ENCODE results near the gene GRP.

Gene GRP

DNA sequence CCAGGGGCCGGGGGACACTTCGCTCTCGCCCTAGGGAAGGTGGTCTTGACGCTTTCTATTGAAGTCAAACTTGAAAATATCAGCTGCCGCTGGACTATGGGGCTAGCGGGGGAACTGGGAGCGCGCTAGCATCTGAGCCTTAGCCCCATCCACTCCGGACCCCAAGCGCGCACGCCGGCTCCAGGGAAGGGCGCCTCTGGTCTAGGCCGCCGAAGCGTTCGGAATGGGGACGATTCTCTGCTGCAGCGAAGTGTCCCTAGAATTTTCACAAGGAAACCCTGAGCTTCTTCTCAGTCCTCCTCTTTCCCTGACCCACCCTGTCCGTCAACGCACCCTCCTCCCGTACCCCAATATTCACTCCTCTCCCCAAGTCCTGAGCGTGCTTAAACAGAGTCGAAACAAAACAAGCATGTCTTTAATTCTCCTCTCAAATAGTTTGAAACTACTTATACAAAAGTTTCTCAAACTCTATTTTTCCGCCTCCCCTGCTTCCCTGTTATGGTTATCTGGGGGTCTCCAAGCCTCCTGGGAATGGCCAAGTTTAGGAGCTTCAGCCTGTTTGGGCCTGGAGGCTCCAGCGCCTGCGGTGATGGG lies 48.3 kb downstream of the GRP start:
- no peak for DNase-seq

DNA sequence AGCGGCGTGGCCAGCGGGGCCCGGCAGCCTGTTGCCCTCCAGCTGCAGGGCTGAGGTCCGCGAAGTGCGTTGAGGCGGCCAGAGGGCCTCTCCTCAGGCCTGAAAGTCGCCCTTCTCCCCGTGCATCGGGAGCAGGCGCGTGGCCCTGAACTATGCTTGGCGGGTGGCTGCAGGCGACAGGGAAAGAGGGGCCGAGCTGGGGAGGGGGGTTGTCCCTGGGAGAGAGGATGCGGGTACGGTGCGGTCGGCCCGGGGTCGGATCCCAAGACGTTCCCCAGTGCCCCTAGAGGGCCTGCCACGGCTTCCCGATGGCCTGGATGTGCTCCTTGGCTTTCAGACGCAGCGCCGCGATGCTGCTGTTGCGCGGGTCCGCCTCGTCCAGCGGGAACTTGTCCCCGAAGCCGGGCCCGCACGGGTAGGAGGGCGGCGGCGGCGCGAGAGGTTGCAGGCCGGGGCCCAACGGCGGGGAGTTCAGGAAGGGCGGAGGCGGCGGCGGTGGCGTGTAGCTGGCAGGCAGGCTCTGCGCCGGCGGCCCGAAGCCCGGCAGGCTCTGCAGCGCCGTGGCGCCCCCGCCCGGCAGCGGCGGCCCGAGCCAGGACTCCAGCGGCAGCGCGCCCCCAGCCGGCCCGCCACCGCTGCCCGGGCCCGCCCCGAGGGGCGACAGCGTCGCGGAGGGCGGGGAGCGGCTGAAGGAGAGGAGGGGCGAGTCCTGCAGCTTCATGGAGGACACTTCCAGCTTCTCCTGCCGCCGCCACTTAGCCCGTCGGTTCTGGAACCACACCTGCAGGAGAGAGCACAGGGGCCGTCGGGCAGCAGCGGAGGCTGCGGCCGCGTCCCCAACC lies 49.0 kb downstream of the GRP start:
- DNase-seq, result peak; percentile 60

DNA sequence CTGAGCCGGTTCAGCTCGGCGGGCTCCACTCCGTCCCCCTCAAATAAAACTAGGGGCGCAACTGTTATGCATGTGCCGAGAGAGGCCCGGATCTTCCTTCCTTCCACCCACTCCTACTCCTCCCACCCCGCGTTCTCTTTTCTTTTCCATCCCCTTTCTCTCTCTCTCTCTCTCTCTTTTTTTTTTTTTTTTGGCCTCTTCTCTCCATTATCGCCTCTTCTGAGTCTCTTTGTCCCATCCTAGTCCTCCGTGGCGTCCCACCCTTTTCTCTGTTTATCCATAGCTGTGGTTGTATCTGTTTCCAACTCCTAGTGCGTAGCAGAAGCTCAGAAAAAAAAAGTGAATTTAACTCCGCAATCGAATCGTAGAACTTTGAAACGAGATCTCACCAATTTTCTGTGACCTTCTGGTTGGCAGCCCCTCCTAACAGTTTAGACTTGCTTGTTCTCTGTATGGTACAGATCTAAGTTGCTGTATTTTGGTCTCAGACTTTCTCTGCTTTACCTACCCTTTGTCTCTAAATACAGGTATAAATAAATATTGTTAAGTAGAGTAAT lies 49.7 kb downstream of the GRP start:
- DNase-seq, result no peak

DNA sequence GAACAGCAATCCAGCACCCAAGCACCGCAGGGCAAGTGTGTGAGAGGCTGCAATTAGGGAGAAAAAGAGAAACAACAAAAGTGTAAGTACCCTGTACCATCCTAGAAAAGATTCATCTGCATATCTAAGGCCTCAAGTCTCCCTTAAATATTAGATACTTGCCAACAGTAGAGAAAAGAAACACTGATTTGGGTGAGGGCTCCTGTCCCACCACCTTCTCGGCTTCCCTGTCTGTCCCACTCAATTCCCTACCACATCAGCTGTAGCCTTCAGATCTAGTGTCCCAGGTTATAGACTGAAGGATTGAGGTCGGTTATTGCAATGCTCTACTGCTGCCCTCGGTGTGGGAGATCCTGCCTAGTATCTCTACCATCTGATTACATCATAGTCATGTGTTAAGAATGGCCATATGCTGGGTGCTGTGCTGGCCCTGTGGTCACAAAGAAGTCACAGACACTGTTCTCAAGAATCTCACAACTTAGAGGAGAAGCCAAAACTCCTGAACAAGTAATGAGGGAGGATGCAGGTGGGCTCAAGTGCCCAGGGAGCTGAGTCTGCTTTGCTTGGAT lies 50.8 kb downstream of the GRP start:
- DNase-seq, result no peak

DNA sequence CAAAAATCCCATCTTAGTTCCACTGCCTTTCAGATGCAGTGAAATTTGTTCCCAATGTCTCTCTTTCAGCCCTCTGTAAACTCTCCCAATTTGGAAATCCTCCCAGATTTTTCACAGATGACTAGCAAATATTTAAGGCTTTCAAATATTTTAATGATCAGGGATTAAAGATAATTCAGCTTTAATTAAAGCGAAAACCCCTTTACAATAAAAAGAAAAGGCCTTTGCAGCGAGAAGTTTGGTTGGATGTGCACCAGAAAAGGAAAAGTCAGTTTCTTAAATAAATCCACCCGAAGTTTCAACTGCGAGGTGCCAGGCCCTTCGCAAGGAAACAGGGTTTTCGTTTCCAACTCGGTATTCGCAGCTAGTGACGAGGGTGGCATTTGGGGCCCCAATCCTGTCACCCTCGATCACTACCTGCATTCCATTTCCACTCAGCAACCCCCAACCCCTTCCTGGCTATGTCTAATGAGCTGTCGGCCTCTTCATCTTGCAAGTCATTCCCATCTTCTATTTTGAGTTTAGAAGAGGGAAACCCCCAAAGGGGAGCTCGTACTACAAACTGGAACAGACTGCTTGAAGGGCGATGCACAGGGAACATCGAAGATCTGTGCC lies 51.8 kb downstream of the GRP start:
- no peak for DNase-seq

DNA sequence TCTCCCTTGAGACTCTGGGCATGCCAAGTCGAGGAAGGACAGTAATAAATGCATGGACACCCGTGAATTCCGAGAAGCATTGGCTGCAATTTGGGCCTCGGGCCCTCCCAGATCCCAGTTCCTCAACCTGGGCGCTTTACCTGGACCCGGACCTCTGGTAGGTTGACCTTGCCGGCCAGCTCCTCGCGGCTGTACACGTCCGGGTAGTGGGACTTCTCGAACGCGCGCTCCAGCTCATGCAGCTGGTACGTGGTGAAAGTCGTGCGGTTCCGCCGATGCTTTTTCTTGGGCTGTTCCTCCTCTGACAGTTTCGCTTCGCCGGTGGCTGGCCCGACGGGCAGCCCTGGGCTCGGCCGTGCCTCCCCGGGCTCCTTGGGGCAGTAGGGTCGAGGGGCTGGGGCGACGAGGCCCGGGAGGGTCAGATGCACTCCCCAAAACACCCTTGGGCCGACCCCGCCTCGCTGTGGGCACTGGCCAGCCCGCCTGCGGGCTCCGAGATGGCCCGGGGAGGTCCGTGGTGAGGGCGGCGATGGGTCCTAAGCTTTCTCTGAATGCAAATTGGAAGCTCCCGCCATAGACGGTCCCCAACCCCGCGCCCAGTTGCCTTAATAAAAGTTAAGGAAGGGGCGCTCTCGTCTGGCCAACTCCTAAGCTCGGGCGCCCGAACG lies 52.4 kb downstream of the GRP start:
- DNase-seq, result no peak

DNA sequence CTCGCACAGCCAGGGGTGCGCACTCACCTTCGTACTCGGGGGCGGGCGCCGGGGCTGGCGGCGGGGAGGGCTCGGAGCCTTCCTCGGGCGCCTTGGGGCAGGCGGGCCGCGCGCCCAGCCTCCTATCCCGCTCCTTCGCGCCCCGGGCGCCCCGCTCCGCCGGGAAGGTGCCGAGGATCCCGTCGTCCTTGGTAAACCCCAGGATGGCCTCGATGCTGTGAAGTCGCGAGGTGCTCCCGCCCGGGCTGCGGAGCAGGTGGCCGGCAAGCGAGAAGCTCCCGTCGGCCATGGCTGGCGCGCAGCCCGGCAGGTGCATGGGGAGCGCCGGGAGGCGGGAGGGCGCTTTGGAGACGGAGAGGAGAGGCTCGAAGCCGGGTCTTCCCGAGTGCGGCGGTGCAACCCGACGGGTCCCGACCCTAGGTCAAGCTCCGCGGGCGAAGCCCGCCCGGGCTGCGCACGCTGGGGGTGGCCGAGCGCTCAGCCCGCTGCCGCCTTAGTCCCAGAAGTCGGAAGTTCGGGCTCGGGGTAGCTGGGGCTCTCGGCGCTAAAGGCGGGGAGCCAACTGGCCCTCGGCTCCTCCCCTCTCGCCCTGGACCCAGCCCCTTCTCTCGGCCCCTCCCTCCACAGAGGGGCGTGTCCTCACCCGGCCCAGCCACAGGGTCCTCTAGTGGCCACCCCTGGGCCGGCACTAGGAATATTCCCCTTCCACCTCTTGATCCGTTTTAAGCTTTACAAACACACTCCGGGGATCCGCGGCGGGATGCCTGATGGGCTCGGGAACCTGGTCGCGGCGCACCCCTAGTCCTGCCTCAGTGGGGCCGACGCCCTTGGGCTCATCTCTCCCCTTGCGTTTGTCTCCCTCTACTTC lies 53.2 kb downstream of the GRP start, which contains the start of gene RAX:
RAX (minus strand) TSS at position 564 of the 868 bp plus-strand sequence; CDS start at position 316, 248 bp downstream.
- no peak for DNase-seq

DNA sequence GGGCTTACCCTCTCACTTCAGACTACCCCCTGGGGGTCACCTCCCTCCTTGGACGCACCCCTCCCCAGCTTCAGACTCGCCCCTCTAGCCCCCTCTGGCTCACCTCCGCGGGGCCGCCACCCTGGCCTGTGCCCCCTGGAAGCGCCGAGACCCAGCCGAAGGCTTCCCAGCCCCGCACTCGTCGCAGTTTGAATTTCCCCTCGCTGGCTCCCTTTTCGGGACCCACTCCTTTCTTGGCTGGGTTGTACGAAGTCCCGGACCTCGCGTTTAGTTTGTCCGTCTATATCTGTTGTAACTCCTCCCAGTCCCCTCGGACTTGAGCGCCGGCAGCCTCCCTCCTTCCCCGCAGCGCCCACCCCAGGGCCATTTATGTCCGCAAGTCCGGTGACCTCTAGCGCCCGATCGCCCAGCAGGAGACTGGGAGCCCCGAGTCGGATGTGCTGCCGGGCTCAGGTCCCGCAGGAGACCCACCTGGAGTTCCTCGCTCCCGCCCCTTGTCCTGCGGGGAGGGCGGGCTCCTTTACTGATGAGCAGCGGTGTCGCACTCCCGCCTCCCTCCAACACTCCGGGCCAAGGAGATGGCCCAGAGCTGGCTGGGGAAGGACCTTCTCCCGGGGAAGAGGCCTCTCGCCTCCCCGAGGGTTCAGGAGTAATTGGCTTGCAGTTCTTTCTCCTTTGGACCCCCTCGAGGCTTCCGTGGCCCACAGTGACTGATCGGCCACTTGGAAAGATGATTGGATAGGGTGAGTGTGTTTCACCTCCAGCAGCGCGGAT lies 54.0 kb downstream of the GRP start:
- no peak for DNase-seq

DNA sequence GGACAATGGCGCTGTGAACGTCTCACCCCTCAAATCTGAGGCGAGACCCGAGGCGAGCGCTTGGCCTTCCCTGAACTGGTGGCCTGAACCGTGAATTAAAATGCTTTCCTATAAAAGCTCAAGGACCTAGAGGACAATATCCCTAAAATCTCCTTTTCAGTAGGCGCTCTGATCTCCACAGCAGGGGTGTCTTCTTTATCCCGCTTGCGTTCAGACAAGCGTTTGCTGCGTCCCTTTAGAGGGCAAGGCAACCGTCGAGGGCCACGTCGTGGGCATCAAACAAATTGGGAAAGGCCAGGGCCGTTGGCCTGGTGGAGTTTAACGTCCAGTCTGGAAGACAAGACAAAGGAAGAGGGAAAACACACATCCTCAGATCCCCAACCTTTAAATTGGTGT lies 54.6 kb downstream of the GRP start:
- no peak for DNase-seq

DNA sequence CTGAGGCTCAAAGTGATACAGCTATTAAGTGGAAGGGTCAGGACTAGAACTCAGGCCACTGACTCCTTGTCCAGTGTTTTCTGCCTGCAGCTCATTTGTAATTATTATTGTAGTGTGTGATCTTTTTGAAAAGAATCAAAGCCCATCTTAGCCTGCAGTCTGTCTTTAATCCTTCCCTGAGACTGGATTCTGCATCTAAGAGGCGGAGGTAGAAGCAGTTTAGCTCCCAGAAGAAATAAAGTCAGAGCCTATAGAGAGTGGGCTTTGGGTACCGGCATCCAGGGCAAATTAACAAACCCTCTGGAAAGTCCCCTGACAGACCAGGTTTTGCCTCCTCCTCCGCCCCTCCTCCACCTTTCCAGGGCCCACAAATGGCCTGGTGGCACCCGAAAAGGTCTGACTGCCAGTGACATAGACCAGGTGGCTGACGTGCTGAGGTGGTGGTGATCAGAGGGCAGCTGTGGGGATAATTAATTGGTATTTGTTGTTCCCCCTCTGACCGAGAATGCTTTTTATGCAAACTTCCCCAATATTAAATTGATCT lies 55.5 kb downstream of the GRP start:
- DNase-seq, result no peak

DNA sequence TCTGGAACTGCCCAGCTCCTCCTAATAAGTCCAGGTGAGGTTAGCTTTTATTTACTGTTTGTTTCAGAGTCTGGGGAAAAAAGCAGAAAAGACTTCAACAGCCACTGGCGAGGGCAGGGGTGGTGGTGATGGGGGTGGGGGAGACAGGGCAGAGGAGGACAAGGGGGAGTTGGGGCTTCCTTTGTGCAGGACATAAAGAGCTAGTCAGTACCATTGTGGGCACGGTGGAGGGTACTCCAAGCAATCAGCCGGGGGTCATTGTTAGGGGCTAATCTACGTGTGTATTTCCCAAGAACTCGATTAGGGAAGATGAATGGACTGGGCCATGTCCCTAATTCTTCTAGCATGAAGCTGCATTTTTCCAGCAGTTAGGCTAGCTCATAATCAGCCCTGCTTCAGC lies 56.1 kb downstream of the GRP start:
- DNase-seq, result no peak

DNA sequence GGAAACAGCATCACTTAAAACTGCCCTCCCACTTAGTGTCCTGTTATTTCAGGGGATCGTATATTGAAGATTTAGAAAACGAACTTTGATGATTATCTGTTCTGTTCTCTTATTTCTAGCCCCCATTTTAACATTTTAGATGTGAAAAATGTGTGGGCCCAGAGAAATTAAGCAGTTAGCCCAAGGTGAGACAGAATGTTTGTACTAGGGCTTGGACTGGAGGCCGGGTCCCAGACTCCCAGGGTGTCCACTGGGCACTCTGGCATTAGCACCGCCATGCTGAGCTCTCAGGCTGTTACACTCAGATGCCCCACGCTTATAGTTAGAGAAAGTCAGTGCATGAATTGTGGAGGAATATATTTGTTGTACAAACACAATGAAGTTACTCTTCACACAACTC lies 58.8 kb downstream of the GRP start:
- no peak for DNase-seq

DNA sequence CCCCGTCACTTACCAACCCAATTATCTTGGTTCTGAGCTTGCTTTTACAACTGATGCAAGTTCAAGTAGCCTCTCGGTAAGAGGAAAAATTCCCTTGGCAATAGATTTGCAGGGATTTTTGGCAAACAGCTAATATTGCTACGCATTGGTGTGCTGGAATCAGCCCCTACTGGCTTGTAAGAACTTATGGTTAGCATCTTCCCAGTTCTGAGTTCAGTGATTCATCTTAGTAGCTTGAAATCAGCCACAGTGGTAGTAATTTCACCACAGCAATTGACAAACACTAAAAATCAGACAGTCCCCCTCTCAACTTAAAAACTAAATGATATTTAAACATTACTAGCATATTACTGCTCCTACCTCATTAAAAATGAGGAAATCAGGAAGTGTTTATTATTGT lies 59.2 kb downstream of the GRP start:
- no peak for DNase-seq

DNA sequence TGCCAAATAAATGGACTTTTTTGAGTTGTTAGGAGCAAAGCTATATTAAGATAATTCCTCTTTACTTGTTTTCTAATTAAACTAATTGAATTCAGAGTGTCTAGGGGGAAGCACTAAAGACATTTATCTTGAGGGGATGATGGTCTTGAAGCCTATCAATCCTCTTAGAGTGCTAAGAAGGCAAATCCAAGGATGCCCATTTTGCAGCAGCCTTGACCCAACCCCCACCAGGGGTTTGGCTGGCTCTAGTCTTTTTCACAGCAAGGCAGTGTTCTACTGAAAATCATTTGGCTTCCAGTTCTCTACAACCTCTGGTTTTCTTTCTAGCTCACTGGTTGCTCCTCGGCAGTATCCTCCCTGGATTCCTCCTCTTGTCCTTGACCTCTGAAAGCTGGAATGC lies 59.8 kb downstream of the GRP start:
- no peak for DNase-seq

Data from NCI-H345 (cell line).